GM18858 (cell line): Measurements from ENCODE around the gene HBA2.
"Not testable (repeated sequence)": the region's sequence is repeated elsewhere in the genome, so short reads cannot be mapped to it uniquely, and the experiment has no call there.

ENCODE experiments used
- ATAC-seq: cut with Tn5 transposase; IDR thresholded peaks from one replicate; pipeline ENCODE4 v1.9.1; 2021; ENCODE audit not compliant: unreplicated experiment

Gene HBA2

GRCh38 chr16:191831-192230, 19.2 kb downstream of the HBA2 start:
- no peak for ATAC-seq

- no peak for ATAC-seq
Observed at GRCh38 chr16:192686-193085, 20.0 kb downstream of the HBA2 start.

GRCh38 chr16:193441-193840, 20.8 kb downstream of the HBA2 start:
- ATAC-seq, result no peak

- no peak for ATAC-seq
Observed at GRCh38 chr16:194516-194915, 21.8 kb downstream of the HBA2 start.

GRCh38 chr16:200388-200787, 27.7 kb downstream of the HBA2 start:
- no peak for ATAC-seq

GRCh38 chr16:203246-203645, 30.6 kb downstream of the HBA2 start:
- no peak for ATAC-seq

- not testable (repeated sequence) for ATAC-seq
Observed at GRCh38 chr16:204046-204445, 31.4 kb downstream of the HBA2 start.

- not testable (repeated sequence) for ATAC-seq
Observed at GRCh38 chr16:209359-209758, 36.7 kb downstream of the HBA2 start.

GRCh38 chr16:211631-212180, 39.0 kb downstream of the HBA2 start:
- not testable (repeated sequence) for ATAC-seq

- no peak for ATAC-seq
Observed at GRCh38 chr16:212999-213398, 40.3 kb downstream of the HBA2 start.

- no peak for ATAC-seq
Observed at GRCh38 chr16:220021-220420, 47.3 kb downstream of the HBA2 start.
